HG03139 (cell line): ENCODE data around the gene PLD1.
"Not testable (repeated sequence)": the region's sequence is repeated elsewhere in the genome, so short reads cannot be mapped to it uniquely, and the experiment has no call there.

Source experiments
- ATAC-seq: cut with Tn5 transposase; IDR thresholded peaks from one replicate; pipeline ENCODE4 v1.9.1; 2021; ENCODE audit not compliant: unreplicated experiment

The PLD1 gene

GRCh38 chr3:171815973-171816595 lies 5.8 kb upstream of the PLD1 start:
- ATAC-seq: no peak

- not testable (repeated sequence) for ATAC-seq
Measured at GRCh38 chr3:171814662-171815061, 4.4 kb upstream of the PLD1 start.

GRCh38 chr3:171813897-171814460 lies 3.7 kb upstream of the PLD1 start:
- no peak for ATAC-seq

GRCh38 chr3:171813278-171813896 lies 3.1 kb upstream of the PLD1 start:
- no peak for ATAC-seq

GRCh38 chr3:171812811-171813210 lies 2.5 kb upstream of the PLD1 start:
- ATAC-seq: no peak

GRCh38 chr3:171811913-171812335 lies 1.6 kb upstream of the PLD1 start:
- no peak for ATAC-seq

- ATAC-seq: no peak
Measured at GRCh38 chr3:171811295-171811912, 1.1 kb upstream of the PLD1 start.

- no peak for ATAC-seq
Measured at GRCh38 chr3:171810629-171811294, 479 bp upstream of the PLD1 start.

GRCh38 chr3:171809611-171809860 lies 747 bp downstream of the PLD1 start:
- ATAC-seq: peak; percentile 30

- ATAC-seq: no peak
Measured at GRCh38 chr3:171807806-171808205, 2.5 kb downstream of the PLD1 start.

- ATAC-seq: no peak
Measured at GRCh38 chr3:171807129-171807675, 3.1 kb downstream of the PLD1 start.

GRCh38 chr3:171806200-171807128 lies 3.8 kb downstream of the PLD1 start:
- no peak for ATAC-seq

GRCh38 chr3:171805687-171806086 lies 4.6 kb downstream of the PLD1 start:
- no peak for ATAC-seq

GRCh38 chr3:171804618-171805389 lies 5.5 kb downstream of the PLD1 start:
- no peak for ATAC-seq

- ATAC-seq: no peak
Measured at GRCh38 chr3:171803044-171803443, 7.2 kb downstream of the PLD1 start.

GRCh38 chr3:171802590-171802956 lies 7.7 kb downstream of the PLD1 start:
- ATAC-seq: no peak

GRCh38 chr3:171801738-171802589 lies 8.3 kb downstream of the PLD1 start:
- ATAC-seq: no peak

- ATAC-seq: no peak
Measured at GRCh38 chr3:171799501-171799900, 10.8 kb downstream of the PLD1 start.

GRCh38 chr3:171797873-171798272 lies 12.4 kb downstream of the PLD1 start:
- no peak for ATAC-seq
